ENCODE results near the gene OR1D5.
"Not testable (repeated sequence)": the region's sequence is repeated elsewhere in the genome, so short reads cannot be mapped to it uniquely, and the experiment has no call there.

The OR1D5 gene

DNA sequence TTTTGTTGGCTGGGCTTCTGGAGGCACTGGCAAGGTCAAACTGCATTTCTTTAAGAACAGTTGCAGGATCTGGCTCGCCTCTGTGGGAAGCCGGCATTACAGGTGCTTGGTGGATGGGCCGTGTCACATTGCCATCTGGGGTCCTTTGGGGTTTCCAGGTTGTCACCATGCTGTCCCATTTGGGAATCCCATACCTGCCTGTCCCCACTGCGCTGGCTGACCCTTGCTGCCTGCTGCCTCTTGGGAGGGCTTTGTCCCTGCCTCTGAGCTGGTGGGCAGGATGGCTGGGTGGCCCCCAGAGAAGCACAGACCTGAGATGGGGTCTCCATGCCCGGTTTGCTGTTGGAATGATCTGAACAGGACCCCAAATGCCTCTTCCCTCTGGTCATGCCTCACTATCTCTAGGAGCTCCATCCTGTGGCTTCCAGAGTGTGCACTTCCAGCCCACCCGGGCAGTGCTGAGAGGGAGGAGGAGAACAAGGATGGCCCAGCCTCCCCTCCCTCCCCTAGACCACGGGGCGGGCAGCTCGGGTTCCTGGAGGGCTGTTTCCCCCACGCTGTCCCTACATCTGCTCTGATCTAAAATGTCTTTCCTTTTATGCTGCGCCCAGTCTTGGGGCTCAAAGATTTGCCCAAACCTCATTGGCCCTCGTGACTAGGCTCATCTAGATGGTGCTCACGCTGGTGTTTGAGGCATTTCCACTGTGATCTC is 28.0 kb downstream of the OR1D5 start:
- no peak for TF ChIP-seq CTCF (IDR thresholded peaks at IDR 0.05; ENCODE audit: low read depth, low read length)
- no peak overlapping the region for H3K4me3 ChIP-seq (ENCODE audit: low read depth, low read length)

GRCh38 chr17:3034578-3034920 is 28.9 kb downstream of the OR1D5 start:
- no peak overlapping the region for H3K4me3 ChIP-seq (ENCODE audit: low read depth, low read length)

GRCh38 chr17:3033741-3034577 is 29.4 kb downstream of the OR1D5 start:
- no peak for TF ChIP-seq CTCF (IDR thresholded peaks at IDR 0.05; ENCODE audit: low read depth, low read length)
- H3K4me3 ChIP-seq (ENCODE audit: low read depth, low read length) = no peak overlapping the region

More at GRCh38 chr17:3034578-3034920, 28.9 kb downstream of the OR1D5 start:
- TF ChIP-seq CTCF (IDR thresholded peaks at IDR 0.05; ENCODE audit: low read depth, low read length) = no peak

GRCh38 chr17:3033248-3033640 is 30.2 kb downstream of the OR1D5 start:
- no peak for TF ChIP-seq CTCF (IDR thresholded peaks at IDR 0.05; ENCODE audit: low read depth, low read length)
- H3K4me3 ChIP-seq (ENCODE audit: low read depth, low read length) = no peak overlapping the region

GRCh38 chr17:3032258-3033247 is 30.9 kb downstream of the OR1D5 start:
- TF ChIP-seq CTCF (IDR thresholded peaks at IDR 0.05; ENCODE audit: low read depth, low read length) = no peak
- H3K4me3 ChIP-seq (ENCODE audit: low read depth, low read length) = no peak overlapping the region

GRCh38 chr17:3030852-3031470 is 32.4 kb downstream of the OR1D5 start:
- H3K4me3 ChIP-seq (ENCODE audit: low read depth, low read length) = not testable (repeated sequence)

GRCh38 chr17:3030096-3030495 is 33.3 kb downstream of the OR1D5 start:
- TF ChIP-seq CTCF (IDR thresholded peaks at IDR 0.05; ENCODE audit: low read depth, low read length) = no peak
- no peak overlapping the region for H3K4me3 ChIP-seq (ENCODE audit: low read depth, low read length)

Data from WI38 (cell line).